A549 (cell line): ENCODE measurements around the gene BMAL1.

Experiments used
- CTCF ChIP-seq: fragments of >200 bp; sonication (Bioruptor Twin); formaldehyde crosslinking; IDR thresholded peaks from 3 replicates; pipeline ENCODE4 v1.5.1; 2016
- ESRRA ChIP-seq: fragments of 150-350 bp; IDR thresholded peaks from 2 replicates; pipeline ENCODE4 v1.6.1; 2014; ENCODE audit warnings: mild to moderate bottlenecking, low read length, borderline replicate concordance
- ZFP36 ChIP-seq: fragments of 450-650 bp; IDR thresholded peaks from 2 replicates; pipeline ENCODE4 v1.6.1; 2014; ENCODE audit warnings: borderline replicate concordance; ENCODE audit not compliant: partially characterized antibody

DNA sequence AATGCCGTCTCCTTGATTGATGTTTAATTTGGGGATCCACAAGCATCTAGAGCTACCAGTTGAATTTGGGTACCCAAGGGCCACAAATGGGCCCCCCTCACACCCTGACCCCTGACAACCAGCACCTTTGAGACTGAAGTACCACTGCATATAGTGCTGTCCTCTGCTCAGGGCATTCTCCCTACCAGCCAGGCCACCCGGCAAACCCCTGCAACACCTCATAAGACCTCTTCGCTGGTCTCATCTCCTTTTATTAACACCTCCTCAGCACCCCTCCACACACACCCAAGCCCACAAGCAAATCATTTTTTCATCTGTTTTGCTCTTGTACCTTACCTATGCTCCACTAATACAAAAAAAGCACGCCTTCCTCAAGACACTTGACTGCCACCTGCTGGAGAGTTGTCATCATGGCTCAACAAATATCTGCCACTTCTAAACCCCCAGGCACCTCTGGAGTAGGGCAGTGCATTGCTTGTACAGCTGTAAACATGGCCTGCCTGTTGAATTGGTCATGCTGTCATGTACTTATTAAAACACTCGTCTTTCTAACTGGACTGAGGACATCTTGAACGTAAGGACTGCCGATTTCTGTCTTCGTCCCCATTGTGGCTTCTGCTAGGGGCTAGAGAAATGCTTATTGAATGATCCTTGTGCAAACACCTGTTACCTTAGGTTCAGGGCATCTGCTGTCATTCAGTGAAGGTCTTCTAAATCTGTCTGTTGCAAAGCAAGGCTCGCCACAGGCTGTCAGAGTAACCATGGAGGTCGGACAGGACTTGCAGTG, 66.5 kb downstream of the BMAL1 start:
- TF ChIP-seq ZFP36 (no peak), ESRRA (no peak), CTCF (peak; percentile 91)
